GOT3 (cell line): Measurements from ENCODE around the gene DKKL1.

Source experiments
- DNase-seq: peaks from one replicate; lab custom pipeline; 2025; ENCODE audit warnings: mixed read lengths; lab: John Stamatoyannopoulos, UW

The DKKL1 gene

GRCh38 chr19:49396738-49397505 is 33.2 kb downstream of the DKKL1 start:
- no peak for DNase-seq

DNA sequence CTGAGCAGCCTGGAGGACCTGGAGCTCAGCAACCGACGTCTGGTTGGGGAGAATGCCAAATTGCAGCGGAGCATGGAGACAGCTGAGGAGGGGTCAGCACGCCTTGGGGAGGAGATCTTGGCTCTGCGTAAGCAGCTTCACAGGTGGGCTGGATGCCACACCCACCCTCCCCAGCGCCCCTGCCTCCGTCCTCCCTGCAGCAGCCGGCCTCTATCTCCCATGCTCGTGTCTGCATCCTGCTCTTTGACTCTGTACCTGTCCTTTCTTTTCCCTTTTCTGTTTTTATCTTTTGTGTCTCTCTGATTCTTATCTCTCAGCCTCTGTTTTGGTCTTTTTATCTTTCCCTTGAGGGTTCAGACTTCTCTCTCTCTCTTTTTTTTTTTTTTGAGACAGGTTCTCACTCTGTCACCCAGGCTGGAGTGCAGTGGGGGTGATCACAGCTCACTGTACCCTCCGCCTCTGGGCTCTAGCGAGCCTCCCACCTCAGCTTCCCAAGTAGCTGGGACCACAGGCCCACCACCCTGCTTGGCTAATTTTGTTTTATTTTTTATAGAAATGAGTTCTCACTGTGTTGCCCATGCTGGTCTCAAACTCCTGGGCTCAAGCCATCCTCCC is 34.4 kb downstream of the DKKL1 start:
- no peak for DNase-seq

- DNase-seq: no peak
Observed at GRCh38 chr19:49398931-49399330, 35.3 kb downstream of the DKKL1 start.

DNA sequence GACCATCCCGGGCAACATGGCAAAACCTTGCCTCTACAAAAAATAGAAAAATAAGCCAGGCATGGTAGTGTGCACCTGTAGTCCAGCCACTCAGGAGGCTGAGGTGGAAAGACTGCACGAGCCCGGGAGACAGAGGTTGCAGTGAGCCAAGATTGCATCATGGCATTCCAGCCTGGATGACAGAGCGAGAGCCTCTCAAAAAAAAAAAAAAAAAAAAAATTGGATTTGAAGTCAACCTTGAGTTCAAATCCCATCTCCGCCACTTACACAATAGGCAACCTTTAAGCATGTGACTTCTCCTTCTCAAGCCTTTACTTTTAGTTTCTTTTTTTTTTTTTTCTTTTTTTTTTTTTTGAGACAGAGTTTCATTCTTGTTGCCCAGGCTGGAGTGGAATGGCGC is 36.4 kb downstream of the DKKL1 start:
- DNase-seq: no peak

DNA sequence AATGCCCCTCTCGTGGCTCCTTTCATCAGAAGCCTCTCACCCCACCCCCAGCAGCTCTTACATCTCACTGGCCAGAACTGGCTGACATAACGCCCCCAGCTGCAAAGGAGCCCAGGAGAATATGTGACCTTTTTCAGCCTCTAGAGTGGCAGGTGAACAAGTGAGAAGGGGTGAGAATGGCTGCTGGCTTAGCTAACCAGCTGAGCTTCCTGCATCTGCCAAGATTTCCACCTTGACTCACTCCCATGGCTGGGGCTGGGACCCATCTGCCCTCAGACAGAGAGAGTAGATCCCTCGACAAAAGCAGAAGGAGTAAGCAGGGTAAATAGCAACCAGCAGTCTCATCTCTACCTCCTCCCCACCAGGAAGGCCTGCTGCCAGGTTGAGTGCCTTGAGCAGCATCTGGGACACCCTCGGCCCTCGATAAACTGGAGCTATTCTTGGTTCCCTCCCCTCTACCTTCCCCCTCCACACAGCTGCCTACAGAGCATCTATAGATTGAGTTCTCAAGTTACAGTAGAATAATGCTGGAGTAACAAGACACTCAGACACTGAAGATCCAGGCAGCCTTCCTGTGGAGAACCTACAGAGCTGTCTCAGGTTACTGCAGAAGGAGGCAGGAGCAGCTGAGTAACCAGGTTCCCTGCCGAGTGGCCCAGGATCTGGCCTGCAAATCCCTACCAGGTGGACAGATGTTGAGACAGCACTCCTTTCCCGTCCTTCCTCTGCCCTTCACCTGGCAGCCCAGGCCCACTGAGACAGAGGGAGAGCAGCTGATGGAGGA is 39.9 kb downstream of the DKKL1 start:
- no peak for DNase-seq

DNA sequence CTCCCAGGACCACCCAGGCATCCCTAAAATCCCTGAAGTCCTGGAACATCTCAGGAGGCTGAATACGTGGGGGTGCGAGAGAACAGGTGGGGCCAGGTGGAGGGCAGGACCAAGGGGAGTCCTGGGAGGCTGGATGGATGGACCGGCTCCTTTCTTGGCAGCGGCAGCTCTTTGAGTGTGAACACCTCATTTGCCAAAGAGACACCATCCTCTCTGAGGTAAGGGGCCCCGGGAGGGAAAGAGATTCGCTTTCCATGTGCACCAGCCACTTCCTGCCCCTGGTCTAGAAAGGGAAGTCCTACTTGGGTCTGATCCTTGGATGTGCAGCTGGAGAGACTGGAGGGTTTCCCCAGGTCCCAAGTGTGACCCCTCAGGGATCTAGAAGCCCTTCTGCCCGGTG is 43.4 kb downstream of the DKKL1 start:
- DNase-seq: no peak

DNA sequence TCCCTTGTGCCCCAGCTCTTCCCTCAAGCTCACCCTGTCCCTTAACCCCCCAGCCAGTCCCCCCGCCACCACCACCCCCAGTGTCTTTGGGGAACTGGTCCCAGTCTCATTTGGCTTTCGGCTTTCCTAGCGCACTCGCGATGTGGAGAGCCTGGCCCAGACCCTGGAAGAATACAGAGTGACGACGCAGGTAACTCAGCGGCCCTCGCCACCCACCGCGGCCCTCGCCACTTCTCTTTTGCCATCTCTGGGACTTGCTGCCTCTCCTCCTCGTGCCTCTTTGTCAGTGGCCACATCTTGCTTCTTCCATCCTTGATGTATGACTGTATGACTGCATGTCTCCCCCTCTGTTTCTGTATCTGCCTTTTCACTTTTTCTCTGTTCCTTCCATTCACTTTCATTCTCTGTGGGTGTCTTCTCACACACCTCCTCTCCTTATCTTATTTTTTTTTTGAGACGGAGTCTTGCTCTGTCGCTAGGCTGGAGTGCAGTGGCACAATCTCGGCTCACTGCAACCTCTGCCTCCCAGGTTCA is 43.9 kb downstream of the DKKL1 start:
- no peak for DNase-seq

GRCh38 chr19:49408816-49409440 is 45.3 kb downstream of the DKKL1 start:
- DNase-seq: no peak

- DNase-seq: no peak
Observed at GRCh38 chr19:49409441-49410029, 45.9 kb downstream of the DKKL1 start.

- DNase-seq: no peak
Observed at GRCh38 chr19:49411681-49412326, 48.1 kb downstream of the DKKL1 start.

DNA sequence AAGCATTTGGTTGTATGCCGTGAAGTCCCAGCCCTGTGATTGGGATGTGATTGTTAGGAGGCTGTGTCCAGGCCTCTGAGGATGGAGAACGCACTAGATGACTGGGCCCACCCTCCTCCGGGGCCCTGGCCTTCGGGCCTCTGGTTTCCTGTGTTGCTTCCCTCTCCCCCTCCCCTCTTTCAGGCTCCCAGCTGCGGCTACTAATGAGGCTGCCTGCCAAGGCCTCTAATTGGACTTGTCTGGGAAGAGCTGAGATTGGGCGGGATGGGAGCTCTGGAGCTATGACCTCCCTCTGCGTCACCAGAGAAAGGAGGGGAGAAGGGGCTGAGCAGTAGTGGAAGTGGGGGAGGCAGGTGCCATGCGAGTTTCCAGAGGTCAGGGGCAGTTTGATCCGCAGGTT is 49.7 kb downstream of the DKKL1 start:
- DNase-seq: no peak

- DNase-seq: no peak
Observed at GRCh38 chr19:49414256-49414655, 50.6 kb downstream of the DKKL1 start.

GRCh38 chr19:49415102-49415809 is 51.6 kb downstream of the DKKL1 start:
- no peak for DNase-seq

GRCh38 chr19:49415810-49416200 is 52.1 kb downstream of the DKKL1 start:
- no peak for DNase-seq

DNA sequence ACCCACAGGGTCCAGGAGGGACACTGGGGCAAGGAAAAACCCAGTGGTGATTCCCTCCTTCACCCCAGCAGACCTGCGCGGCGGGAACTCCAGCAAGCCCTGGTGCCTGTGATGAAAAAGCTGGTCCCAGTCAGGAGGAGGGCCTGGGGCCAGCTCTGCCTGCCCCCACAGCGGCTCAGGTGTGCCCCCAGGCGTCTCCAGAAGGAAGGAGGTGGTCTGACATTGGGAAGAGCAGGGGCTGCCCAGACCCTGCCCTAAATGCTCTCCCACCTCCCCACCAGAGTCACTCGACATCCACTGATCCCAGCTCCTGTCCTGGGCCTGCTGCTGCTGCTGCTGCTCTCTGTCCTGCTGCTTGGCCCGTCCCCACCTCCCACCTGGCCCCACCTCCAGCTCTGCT is 53.4 kb downstream of the DKKL1 start:
- DNase-seq: no peak

DNA sequence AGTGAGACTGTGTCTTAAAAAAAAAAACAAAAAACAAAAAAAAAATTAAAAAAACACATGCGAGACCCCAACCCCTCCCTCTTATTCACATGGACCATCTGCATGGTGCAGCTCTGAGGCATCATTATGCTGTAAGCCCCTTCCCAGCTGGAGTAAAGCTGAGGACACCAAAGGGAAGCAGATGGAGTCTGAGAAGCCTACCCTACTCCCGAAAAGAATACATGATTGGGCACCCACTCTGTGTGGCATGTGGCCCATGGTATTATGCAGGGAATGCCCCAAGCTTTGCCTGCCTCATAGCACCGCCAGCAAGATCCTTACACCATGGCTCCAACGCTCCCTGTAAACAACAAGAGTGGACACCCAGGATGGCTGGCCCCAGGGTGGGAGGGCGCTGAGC is 54.8 kb downstream of the DKKL1 start:
- DNase-seq: no peak

GRCh38 chr19:49419173-49419572 is 55.5 kb downstream of the DKKL1 start:
- DNase-seq: no peak

DNA sequence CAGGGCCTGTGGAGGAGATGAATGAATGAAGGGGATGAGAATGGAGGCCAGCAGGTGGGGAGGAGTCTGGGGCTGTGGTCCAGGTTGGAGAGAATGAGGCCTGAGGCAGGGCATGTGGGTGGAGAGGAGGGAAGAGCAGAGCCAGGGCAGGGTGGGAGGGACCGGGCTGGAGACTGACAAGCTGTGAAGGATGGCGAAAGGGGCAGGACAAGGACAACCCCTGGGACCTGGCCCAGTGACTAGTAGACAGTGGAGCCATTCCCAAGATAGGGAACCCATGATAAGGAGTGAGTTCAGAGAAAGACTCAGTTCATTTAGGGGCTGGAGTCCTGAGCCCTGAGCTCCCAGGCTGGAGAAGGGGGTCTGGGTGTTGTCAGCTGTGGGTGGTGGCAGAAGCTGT is 56.5 kb downstream of the DKKL1 start:
- no peak for DNase-seq

DNA sequence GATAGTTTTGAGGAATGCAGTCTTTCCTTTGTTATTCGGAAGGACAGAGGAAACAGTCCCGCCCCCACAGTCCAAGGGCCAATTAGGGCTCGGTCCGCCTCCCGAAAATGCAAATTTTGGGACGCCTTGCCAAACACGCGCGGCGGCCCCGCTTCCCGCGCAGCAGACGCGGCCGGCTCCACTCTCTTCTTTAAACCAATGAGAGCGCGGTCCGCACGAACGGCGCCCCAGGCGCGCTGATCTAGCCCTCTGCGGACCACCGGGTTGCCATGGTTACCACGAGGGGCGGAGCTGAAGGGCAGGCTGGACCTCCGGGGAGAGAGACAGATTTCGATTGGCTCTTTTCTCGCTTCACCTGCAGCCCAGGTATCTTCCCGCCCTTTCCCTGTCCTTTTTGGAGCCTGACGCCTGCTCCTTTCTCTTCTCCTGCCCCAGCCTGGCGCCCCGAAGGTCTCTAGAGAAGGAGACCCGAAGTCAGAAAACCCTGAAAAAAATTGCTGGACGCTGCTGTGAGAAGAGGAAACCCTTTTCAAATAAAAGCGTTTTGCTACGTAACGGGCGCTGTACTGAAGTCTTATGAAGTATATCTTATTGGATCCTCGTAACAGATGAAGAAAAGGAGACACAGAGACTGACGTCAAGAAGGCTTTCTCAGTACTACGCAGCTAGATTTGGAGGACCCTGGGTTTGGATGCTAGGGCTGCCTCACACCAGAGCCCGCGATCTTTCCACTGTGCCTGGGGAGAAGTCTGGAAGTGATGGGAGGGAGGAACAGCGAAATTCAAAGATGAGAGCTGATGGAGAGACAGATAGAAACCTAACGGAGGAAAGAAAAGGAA is 57.6 kb downstream of the DKKL1 start:
- no peak for DNase-seq

- DNase-seq: no peak
Observed at GRCh38 chr19:49421878-49422202, 58.2 kb downstream of the DKKL1 start.
